Neural cell (in vitro differentiated cells): Measurements from ENCODE around the gene STIM2.

Source experiments
- CTCF ChIP-seq: fragments of 450-650 bp; IDR thresholded peaks from 2 replicates; pipeline ENCODE4 v1.5.1; 2014; ENCODE audit warnings: antibody characterized with exemption, mild to moderate bottlenecking, moderate library complexity; ENCODE audit not compliant: poor library complexity, severe bottlenecking
- EP300 ChIP-seq: fragments of 450-650 bp; conservative IDR thresholded peaks from 2 replicates; pipeline ENCODE4 v1.6.1; 2014; ENCODE audit warnings: antibody characterized with exemption, mild to moderate bottlenecking, moderate library complexity; ENCODE audit not compliant: poor library complexity, severe bottlenecking
- EZH2 ChIP-seq: fragments of 200-600, 300-800 bp; shearing (Covaris generic), sonication (generic); IDR thresholded peaks from 2 replicates; pipeline ENCODE4 v1.6.1; 2014; ENCODE audit warnings: antibody characterized with exemption, low read length, borderline replicate concordance, mild to moderate bottlenecking; ENCODE audit not compliant: insufficient read depth, poor library complexity, severe bottlenecking
- MXI1 ChIP-seq: fragments of 450-650 bp; conservative IDR thresholded peaks from 2 replicates; pipeline ENCODE4 v1.6.1; 2014; ENCODE audit warnings: antibody characterized with exemption, mild to moderate bottlenecking; ENCODE audit not compliant: poor library complexity, severe bottlenecking
- POLR2AphosphoS5 ChIP-seq: IDR thresholded peaks from 2 replicates; pipeline ENCODE4 v1.6.1; 2012
- RAD21 ChIP-seq: fragments of 450-650 bp; conservative IDR thresholded peaks from 2 replicates; pipeline ENCODE4 v1.6.1; 2014; ENCODE audit warnings: antibody characterized with exemption, mild to moderate bottlenecking, moderate library complexity
- REST ChIP-seq: IDR thresholded peaks from 2 replicates; pipeline ENCODE4 v1.6.1; 2012; ENCODE audit warnings: borderline replicate concordance
- TAF1 ChIP-seq: IDR thresholded peaks from 2 replicates; pipeline ENCODE4 v1.6.1; 2012; ENCODE audit warnings: low read depth

- TF ChIP-seq CTCF: no peak
- no peak for TF ChIP-seq REST
- TF ChIP-seq MXI1: no peak
- TF ChIP-seq RAD21: no peak
- TF ChIP-seq EP300: no peak
- no peak for TF ChIP-seq POLR2AphosphoS5
- no peak for TF ChIP-seq TAF1
- no peak for TF ChIP-seq EZH2
These were observed 75.8 kb downstream of the STIM2 start for GRCh38 chr4:26936284-26937065.
